GM19438 (cell line): ENCODE results near the gene CELSR1.
A peak's percentile ranks its signal among the peaks of the same experiment; 100 is the strongest.

ENCODE experiments used
- ATAC-seq: cut with Tn5 transposase; IDR thresholded peaks from one replicate; pipeline ENCODE4 v1.9.1; 2021; ENCODE audit warnings: low read depth; ENCODE audit not compliant: unreplicated experiment

Gene CELSR1

DNA sequence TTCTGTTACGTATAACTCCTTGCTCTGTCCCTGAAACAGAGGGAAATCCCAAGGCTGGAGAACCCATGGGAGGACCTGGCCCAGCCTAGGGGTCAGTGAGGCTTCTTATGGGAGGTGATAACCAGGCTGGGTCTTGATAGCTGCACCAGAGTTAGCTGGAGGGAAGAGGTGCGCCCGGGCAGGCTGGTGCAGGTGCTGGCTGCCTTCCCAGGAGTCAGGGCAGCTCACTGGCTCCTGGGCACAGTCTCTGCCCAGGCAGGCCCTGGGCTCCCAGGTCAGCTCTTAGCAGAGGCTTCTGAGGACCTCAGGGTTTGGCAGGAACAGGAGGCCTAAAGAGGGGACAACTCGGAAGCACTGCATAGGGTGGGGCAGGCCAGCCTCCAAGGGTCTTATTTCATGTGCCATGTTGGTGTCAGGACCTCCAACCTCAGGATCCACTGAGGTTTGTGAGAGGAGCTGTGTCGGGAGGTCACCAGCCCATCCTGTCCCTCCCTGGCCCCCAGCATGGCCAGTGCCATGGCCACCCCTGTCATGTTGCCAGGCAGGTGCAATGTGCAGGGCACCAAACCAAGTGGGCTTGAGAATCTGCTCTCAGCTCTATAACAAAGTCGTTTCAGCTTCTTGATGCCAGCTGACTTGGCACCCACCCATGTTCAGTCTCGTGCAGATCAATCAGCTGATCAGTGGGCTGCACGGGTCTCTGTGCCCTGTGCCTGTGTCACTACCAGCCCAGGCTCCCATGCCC is 20.5 kb upstream of the CELSR1 start:
- ATAC-seq: no peak

DNA sequence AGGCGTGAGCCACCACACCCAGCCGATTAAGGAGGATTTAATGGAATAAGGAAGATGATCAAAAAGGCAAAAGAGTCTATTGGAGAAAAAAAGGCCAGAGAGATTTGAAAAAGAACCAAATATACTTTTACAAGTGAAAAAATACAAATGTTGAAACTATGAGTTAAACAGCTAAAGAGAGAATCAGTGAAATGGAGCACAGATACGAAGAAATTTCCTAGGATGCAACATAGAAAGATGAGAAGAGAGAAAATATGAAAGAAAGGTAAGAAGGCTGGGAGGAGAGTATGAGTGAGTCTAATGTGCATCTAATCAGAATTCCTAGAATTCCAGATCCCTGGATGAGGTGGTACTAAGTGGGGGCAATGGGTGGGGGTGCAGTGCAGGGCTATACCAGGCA is 19.4 kb upstream of the CELSR1 start:
- ATAC-seq: no peak

DNA sequence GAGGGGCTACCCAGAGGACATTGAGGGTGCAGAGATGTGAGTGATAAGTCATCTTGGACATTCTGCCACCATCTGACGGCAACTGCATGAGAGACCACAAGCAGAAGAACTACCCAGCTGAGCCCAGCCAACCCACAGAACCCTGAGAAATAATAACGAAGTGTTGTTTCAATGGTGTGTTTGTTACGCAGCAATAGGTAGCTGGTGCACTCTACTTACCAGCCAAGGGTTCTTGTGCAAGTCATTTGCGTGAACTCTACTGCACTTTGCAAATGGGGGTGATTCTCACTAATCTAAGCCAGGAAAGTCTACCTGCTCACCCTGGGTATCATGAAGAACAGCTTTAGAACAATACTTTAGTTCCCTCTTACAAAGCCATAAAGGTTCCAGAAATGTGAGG is 15.8 kb upstream of the CELSR1 start:
- ATAC-seq: no peak

DNA sequence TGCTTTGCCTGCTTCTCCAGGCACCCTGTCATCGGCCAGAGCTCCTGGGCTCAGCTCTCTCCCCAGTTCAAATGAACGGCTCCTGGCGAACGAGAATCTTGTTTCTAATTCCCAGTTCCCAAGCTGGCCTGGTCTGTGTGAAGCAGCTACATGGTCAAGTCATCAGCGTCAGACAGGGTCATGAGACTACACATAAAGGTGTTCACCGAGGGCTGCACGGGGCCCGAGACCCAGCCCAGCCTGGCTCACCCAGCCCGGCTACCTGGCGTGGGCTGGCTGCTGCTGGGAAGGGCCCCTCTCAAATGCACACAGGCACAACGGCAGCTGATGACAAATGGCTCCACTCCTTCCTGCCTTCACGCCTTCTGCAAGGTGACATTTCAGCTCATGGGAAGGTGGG is 14.6 kb upstream of the CELSR1 start:
- ATAC-seq: no peak

DNA sequence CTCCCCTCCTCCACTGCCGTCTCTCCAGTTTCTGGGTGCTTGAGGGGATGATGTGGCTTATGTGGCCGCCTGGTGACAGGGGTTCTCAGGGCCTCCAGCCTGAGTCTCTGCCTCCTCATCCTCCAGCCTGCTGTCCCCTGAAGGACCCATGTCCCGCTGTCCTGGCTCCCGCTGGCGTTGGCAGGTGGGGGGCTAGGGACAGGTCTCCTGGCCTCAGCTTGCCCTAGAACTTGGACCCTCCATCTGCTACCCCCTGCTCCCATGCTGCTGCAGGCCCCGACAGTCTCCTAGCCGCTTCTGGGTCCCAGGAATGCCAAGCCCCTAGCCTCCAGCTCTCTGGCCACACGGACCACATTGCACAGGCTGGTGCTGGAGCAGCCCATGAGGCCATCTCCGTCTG is 13.9 kb upstream of the CELSR1 start:
- ATAC-seq: no peak

DNA sequence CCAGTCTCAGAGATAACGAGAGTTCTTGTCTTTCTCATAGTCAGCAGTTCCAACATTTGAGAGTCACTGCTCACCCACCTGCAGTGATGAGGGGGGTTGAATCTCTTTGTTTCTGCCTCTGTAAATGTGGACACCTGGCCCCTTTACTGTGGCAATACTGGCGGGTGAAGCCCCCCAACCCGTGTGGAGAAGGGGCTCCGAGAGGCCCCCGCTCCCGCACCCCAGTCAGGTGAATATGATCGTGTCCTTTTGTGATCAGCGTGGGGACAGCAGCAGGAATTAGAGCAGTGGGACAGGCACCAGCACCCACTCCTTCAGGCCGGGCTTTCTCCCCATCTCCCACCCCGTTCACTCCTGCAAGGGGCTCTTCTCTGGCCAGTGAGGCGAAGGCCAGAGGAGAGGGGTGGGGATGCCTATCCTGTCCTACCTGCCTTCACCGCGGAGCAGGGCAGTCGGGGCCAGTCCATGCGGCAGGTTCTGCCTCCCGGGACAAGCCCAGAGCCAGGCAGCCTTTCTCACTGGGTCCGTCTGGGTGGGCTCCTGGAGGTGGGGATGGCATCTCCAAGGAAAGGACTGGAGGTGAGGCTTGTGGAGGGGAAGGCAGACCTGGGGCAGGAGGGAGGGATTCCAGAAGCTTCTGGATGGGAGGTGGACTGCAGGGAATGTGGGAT is 12.7 kb upstream of the CELSR1 start:
- no peak for ATAC-seq

DNA sequence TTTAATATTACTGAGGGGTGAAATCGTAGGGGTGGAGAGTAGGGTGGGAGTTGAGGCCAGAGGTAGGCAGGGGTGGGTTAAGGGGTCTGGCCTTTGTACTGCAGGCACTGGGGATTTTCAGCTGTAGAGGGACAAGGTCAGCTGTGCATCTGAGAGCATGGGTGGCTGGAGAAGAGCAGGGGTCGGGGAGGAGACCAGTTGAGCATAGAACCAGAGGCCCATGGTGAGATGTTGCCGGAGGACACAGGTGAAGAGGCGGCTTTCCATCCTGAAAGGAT is 12.1 kb upstream of the CELSR1 start:
- no peak for ATAC-seq

DNA sequence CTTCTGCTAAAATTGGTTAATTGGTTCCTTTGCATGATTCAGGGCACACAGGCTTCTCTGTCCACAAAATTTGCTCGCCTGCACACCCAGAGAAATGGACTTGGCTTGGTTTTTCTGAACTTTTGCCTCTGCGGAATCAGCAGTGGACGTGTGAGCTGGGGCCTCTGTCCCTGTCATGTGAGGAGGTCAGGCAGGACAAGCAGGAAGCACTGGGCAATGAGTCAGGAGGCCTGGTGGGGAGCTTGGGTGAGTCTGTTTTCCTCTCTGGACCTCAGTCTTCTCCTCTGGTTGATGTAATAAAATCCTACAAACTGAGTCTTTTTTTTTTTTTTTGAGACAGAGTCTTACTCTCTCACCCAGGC is 10.4 kb upstream of the CELSR1 start:
- no peak for ATAC-seq

DNA sequence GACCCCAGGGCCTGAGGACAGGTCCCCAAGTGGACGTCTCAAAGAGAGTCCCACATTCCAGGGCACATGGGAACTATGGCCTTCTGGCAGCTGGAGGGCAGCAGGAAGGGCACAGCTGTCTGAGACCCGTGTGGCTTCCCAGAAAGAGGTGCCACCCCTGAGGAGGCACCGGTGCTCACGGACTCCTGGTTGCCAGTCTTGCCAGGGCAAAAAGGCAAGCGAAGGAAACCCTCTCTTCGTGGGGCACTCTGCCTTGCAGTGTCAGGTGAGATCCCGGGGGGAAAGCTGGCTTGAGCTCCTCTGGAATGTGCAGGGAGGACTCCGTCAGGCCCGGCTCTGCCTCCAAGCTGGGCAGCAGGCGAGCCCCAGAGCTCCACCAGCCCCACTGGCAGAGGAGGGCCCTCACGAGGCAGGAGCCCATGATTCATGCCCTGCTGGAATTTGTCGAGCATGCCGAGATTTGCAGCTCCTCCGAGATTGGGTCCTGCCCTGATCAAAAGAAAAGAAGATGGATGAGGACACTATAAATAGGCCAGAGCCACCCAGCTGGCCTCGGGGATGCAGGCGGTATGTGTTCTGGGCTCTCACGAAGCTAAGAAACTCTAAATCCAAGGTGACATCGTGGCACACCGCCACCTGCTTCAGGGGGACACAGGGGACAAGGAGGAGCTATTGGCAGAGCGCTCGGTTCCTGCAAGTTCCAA is 9.9 kb upstream of the CELSR1 start:
- no peak for ATAC-seq

DNA sequence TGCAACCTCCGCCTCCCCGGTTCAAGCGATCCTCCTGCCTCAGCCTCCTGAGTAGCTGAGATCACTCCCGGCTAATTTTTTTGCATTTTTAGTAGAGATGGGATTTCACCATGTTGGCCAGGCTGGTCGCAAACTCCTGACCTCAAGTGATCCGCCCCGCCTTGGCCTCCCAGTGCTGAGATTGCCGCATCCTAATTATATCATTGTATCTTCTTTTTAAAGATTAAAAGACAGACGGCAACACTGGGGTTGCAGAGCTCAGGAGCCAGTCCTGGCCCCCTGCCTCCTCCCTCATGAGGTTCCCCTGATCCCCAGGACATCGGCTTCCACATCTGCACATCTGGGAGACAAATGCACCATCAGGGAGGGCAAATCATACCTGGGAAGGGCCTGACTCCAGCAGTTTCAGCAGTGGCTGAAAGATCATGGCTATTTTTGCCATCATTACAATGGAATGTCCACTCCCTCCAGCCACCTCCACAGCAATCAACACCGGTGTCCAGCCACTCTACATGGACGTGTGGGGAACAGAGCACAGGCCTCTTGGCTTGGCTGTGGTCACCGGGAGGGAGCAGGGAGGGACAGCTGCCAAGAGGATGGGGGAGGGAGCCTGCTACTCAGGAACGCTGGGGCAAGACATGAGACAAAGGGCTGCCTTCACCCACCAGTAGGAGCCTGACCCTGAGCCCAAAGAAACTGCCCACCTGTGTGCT is 9.2 kb upstream of the CELSR1 start:
- ATAC-seq: no peak

DNA sequence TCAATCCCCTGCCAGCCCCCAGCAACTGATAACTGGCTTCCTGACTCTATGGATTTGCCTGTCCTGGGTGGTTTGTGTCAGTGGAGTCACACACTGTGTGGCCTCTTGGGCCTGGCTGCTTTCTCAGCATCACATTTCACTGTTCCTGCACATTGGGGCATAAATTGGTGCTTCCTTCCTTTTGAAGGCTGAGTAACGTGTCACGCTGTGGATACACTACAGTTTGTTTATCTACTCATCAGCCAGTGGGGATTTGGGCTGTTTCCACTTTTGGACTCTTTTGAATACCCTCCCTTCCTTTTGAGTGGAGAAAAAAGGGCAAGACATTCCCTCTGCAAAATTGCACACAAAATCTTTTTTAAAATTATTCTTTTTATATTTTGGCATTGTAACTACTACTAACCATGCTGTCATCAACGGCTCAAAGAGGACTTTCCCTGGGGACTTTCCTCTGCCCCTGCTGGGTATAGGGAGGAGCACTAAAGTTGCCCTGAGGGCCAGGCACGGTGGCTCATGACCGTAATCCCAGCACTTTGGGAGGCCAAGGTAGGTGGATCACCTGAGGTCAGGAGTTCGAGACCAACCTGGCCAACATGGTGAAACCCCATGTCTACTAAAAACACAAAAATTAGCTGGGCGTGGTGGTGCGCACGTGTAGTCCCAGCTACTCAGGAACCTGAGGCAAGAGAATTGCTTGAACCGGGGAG is 7.8 kb upstream of the CELSR1 start:
- ATAC-seq: no peak

DNA sequence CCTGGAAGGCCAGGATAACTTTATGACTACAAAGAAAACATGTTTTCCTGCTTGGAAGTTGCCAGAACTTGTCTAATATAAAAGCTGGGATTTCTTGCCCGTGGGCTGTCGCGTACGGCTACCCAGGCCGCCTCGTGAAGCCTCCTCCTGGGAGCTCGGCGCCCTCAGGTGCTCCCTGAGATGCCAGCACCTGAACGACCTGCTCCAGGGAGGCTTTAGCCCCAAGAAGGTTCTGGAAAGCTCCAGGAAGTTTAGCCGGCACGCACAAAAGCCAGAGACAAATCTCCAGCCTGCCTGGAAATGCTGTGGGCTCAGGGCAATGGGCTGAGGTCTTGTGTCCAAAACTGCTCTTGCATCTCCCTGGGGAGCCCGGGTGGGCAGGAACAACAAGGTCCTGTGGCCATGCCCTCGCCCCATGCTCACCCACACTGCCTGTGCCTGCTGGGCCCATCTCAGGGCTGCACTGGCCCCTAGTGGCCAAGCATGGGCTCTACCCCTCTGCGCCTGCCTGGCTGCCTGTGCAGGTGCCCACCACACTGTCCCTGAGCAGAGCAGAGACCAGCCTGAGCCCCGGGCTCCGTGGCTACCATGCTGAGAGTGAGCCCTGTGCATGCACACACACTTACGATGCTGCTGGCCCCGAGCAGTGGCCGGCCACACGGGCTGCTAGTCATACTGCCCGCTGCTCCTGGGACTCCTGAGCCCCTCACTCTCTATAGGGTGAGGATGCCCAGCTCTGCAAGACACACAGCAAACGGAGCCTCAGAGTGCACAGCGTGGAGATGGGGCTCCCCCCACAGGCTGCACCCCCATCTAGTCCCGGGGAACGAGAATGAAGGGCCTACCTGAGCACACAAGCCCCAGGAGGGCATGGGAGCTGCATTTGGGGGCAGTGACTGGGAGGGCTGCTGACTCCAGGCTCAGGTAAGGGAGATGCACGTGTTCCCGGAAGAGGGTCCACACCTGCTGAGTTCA is 4.9 kb upstream of the CELSR1 start:
- peak; percentile 64 for ATAC-seq

DNA sequence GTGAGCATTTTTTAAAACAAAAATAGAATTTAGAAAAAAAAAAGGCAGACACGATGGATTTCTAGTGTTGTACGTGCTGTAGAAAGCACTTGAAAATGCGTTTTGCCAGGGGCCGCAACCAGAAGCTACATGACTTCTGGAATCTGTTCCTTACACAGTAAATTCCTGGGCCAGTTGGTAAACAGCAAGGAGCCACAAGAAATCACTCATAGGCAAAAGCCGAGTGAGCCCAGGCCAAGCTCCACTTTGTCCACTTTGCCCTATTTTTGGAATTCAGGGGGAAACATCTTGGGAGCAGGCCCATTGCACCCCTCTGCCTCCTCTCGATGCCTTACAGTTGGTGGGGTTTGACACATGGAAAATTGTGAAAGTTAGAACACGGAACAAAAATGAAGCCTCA is 4.1 kb upstream of the CELSR1 start:
- no peak for ATAC-seq

DNA sequence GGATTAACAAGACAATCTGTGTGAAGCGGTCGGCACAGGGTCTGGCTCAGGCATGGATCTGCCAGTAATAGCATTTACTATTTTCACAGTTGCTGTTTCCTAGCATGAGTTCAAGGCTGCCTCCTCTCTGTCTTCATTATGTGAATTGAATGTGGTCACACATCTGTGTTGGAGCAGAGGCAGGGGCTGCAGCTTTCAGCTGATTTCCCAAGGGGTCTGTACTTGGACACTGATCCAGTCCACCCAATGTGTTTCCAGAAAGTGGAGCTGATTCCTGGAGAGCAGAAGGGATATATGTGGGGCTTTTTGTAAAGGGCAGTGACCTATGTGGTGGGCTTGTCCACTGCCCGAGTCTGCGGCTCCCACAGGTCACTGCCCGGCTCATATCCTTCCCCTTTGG is 3.5 kb upstream of the CELSR1 start:
- ATAC-seq: no peak

DNA sequence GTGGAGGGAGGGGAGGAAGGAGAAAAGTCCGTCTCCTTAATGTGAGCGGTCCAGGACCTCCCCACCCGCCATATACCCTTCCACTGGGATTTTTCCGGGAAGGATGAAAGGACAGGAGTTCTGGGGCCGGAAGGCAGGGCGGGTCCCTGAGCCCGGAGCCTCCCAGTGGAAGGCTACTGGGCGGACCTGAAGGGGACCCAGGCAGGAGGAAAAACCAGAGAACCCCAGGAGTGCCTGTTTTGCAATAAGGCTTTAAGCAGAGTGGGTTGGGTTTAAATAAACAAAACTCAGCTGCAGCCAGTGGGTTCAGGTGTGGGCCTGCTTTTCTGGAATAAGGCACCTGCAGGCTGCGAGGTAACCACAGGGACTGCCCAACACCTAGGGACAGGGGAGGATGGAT is 1.7 kb upstream of the CELSR1 start:
- ATAC-seq: no peak

DNA sequence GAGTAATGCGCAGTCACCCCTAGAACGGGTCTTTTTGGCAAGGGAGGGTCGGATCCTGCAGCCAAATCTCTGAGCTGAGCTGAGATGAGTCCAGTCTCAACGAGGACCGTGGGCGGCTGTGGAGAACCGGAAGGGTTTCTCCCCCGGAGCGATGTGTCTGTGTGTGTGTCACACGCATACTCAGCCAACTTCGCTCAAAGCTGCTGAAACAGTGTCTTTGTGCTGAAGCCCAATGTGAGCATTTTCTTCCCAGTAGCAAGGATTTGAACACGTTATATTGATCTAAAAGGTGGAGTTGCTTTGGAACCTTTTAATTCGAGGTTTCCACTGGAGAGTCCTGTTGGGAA is 1.4 kb upstream of the CELSR1 start:
- ATAC-seq: no peak

DNA sequence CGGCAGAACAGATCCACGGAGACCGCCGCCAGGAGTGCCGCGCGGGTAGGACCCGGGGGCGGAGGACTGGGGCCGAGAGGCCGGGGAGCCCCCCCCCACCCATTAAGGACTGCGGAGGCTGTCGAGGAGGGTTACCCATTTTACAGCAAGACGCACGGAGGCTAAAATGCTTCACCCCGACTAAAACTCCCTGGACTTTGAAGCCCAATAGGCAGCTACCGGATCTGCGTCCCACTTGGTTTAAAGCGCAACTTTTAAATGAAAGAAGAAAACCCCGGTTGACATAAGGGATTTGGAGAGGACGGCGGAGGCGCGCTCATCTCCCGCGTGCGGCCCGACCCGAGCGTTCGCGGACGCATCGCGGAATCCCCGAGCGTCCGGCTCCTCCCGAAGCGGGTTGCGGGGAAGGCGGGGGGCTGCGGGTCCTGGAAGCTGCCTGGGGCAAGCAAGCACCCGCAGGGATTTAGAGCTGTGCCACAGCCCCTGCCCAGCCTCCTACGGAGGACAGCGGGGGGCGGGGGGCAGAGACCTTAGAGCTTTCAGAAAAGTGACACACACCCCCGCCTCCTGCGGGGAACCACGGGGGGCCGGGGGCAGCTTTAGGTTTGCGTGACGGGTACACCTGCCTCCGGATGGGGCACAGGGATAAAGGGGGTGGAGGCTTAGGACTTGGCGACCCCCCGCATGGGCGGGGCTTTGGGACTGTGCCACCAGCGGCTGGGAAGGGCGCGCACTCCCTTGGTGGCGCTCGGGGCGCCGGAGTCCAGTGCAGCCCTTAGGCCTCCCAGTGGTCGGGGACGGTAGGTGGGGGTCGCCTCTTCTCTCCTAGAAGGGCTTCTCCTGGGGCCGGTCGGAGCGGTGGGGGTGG is 760 bp upstream of the CELSR1 start:
- ATAC-seq: no peak

DNA sequence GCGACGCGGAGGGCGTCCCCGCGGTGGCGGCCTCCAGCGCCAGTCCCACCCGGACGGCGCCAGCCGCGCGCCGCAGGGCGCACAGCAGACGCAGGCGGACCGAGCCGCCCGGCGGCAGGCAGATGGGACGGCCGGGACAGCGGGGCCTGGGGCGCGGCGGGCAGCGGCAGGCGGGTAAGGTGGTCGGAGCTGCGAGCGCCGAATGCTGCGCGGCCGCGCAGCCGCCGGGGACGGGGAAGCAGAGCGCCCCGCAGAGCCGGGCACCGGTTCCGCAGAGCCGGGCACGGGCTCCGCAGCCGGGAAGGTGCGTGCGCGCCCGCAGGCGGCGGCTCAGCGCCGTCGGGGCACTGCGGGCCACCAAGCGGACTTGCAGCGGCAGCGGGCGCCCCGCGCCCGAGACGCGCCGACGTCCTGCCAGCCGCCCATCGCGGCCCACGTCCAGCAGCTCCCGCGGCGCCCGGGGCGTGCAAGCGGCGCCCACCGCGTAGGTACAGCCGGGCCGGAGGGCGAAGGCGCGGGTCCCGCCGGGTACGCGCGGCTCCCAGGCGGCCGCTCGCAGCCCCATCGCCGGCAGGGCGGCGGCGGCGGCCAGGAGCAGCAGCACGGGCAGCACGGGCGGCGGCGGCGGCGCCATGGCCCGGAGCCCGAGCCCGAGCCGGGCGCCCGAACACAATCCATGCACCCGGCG is 739 bp downstream of the CELSR1 start:
- no peak for ATAC-seq
